Activated naive CD4-positive, alpha-beta T cell (primary cell): Measurements from ENCODE around the gene NEURL3.

ENCODE experiments used
- DNase-seq, 4 experiments: peaks; one replicate each; lab custom pipeline; 2025; lab: John Stamatoyannopoulos, UW

The NEURL3 gene

GRCh38 chr2:96539215-96539920, 34.2 kb upstream of the NEURL3 start:
- peak in 1 of 4 experiments; percentile 51 for DNase-seq

GRCh38 chr2:96538487-96539214, 33.5 kb upstream of the NEURL3 start:
- DNase-seq = peak; percentile 59 to 95 (median 78)

- DNase-seq = peak in 2 of 4 experiments; percentile 60 to 72
These were observed 32.8 kb upstream of the NEURL3 start for GRCh38 chr2:96537734-96538486.

- DNase-seq = peak; percentile 53 to 84 (median 72)
These were observed 32.0 kb upstream of the NEURL3 start for GRCh38 chr2:96537066-96537733.

- peak; percentile 70 to 95 (median 87) for DNase-seq
These were observed 31.4 kb upstream of the NEURL3 start, which contains the start of gene ARID5A for GRCh38 chr2:96536445-96537065. Gene ARID5A (plus strand): TSS chr2:96536752. CDS start chr2:96536827, 75 bp downstream.

GRCh38 chr2:96535331-96535730, 30.2 kb upstream of the NEURL3 start:
- DNase-seq = no peak

GRCh38 chr2:96534701-96535181, 29.6 kb upstream of the NEURL3 start:
- DNase-seq = no peak

GRCh38 chr2:96534141-96534540, 29.0 kb upstream of the NEURL3 start:
- no peak for DNase-seq

GRCh38 chr2:96533292-96534073, 28.3 kb upstream of the NEURL3 start:
- no peak for DNase-seq

GRCh38 chr2:96532641-96533291, 27.6 kb upstream of the NEURL3 start:
- no peak for DNase-seq

- DNase-seq = peak; percentile 36 to 83 (median 64)
These were observed 26.8 kb upstream of the NEURL3 start for GRCh38 chr2:96531872-96532505.

GRCh38 chr2:96531366-96531765, 26.2 kb upstream of the NEURL3 start:
- no peak for DNase-seq

- DNase-seq = no peak
These were observed 25.6 kb upstream of the NEURL3 start for GRCh38 chr2:96530474-96531357.

GRCh38 chr2:96530144-96530430, 24.9 kb upstream of the NEURL3 start:
- no peak for DNase-seq

- no peak for DNase-seq
These were observed 24.4 kb upstream of the NEURL3 start for GRCh38 chr2:96529376-96530143.

GRCh38 chr2:96528700-96529375, 23.7 kb upstream of the NEURL3 start:
- DNase-seq = no peak

GRCh38 chr2:96528006-96528699, 23.0 kb upstream of the NEURL3 start:
- DNase-seq = peak in 2 of 4 experiments; percentile 54 to 67
